ENCODE measurements around the gene PRKCE. TPM values are rescaled to one million over a fixed set of nuclear protein-coding genes. Genes with fewer than 3 reads are reported as not detected.

The PRKCE gene
- total and polyA plus RNA-seq, 2 of the 8 experiments (the other 6 are each of a cell fraction or from before 2014, with no cell fraction given): 0.54 to 2.1 TPM

DNA sequence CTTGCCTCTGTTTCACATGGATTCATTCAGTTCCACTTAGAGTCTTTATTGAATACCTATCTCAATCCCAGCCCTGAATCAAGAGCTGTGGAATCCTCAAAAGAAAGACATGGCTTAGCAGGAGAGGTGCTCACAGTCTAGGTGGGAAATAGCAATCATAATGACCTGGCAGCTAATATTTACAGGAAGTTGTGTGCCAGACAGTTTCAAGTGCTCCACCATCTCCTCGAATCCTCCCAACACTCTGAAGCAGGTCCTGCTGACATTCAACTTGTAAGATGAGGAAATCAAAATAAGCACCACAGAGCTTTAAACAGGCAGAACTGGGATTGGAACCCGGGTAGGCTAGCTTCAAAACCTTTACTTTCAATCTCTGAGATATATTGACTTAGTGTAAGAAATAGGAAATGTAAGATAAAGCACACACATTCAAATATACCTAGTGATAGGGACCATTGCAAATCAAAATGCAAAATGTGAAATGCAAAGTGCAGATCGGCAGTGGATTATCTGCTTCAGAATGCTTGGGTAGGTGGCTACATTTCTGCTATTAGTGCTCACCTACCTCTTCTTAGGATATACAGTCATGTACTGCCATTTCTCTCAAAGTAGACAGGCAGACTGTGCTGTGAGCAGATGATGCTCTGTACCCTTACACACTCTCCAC, 182.0 kb downstream of the PRKCE start:
- Histone ChIP-seq H4K20me1 (replicated peaks in 1 of 2; ENCODE audit: control insufficient read depth in 1 of 2, insufficient read depth in 2 of 2, low read length in 2 of 2) (no peaks in the 10 kb centered on the region), H3K27ac (ENCODE audit: low read depth, low read length) (no peak overlapping the region), H3K4me3 (ENCODE audit: extremely low read depth in 1 of 4, insufficient read depth in 2 of 4, low read depth in 3 of 4, low read length in 4 of 4) (no peak overlapping the region), H3K27me3 (replicated peaks in 1 of 4; ENCODE audit: control insufficient read depth in 3 of 4, extremely low read depth in 1 of 4, insufficient read depth in 3 of 4, low read length in 3 of 4) (no peaks in the 10 kb centered on the region), H3K79me1 (ENCODE audit: low read depth, low read length) (no peaks in the 10 kb centered on the region), H4K91ac (replicated peaks; ENCODE audit: insufficient read length, low read length) (no peak overlapping the region), H2AK5ac (ENCODE audit: low read depth, low read length) (no peak overlapping the region), H3K36me3 (ENCODE audit: control insufficient read depth in 2 of 4, insufficient read depth in 4 of 4, low read length in 3 of 4) (no peaks in the 10 kb centered on the region), H3K4ac (replicated peaks; ENCODE audit: insufficient read length, low read depth, low read length) (no peak overlapping the region), H2BK15ac (ENCODE audit: low read length) (no peak overlapping the region), H2BK5ac (ENCODE audit: low read depth, low read length) (no peak overlapping the region), H2BK20ac (ENCODE audit: low read length) (no peak overlapping the region), H4K8ac (ENCODE audit: extremely low read depth, insufficient read depth, low read length) (no peak overlapping the region), H4K5ac (ENCODE audit: insufficient read length, low read depth, low read length) (no peak overlapping the region), H3K56ac (replicated peaks; ENCODE audit: insufficient read length, low read depth, low read length) (no peak overlapping the region), H3K4me2 (ENCODE audit: insufficient read depth in 1 of 2, low read depth in 2 of 2, low read length in 2 of 2) (no peak overlapping the region), H3K14ac (ENCODE audit: insufficient read length) (no peak overlapping the region), H2BK12ac (ENCODE audit: low read depth, low read length) (no peak overlapping the region), H3K23ac (ENCODE audit: insufficient read length) (no peak overlapping the region), H3K18ac (ENCODE audit: extremely low read depth, low read length) (no peak overlapping the region), H3K23me2 (ENCODE audit: low read depth, low read length) (no peaks in the 10 kb centered on the region), H3K9ac (replicated peaks in 1 of 4; ENCODE audit: extremely low read depth in 1 of 4, low read depth in 3 of 4, low read length in 3 of 4) (no peak overlapping the region), H2BK120ac (replicated peaks; ENCODE audit: low read depth, low read length) (no peak overlapping the region), H3K9me3 (ENCODE audit: insufficient read depth in 2 of 2, low read depth in 1 of 2, low read length in 1 of 2) (peaks cover 0 to 11% of the 10 kb centered on the region in 2 experiments; a peak in 2 of 4 replicates), H2AFZ (ENCODE audit: low read length) (peak overlapping the region; percentile 8; the same call in 1 of the 2 replicates), H3K4me1 (replicated peaks in 1 of 4; ENCODE audit: control insufficient read depth in 3 of 4, insufficient read depth in 4 of 4, low read length in 3 of 4) (peaks cover 3 to 7% (median 4%) of the 10 kb centered on the region in 4 experiments; a peak in 5 of 7 replicates), H3K79me2 (ENCODE audit: control insufficient read depth in 1 of 2, insufficient read depth in 2 of 2, low read length in 2 of 2) (no peaks in the 10 kb centered on the region)
- DNase-seq (ENCODE audit: low read depth in 1 of 2, low spot score in 2 of 2): no peak
- ChIA-PET POLR2A (ENCODE audit: partially characterized antibody) (interaction anchor here (0.5 kb wide), 1 partner anchor 765 kb away, joined by 3 read pairs; no protein-coding TSS in a partner anchor), CTCF (ENCODE audit: partially characterized antibody) (interaction anchor here (0.8 to 1.9 kb wide), 5 partner anchors 10 to 72 kb away, joined by 3 to 7 read pairs (median 4); no protein-coding TSS in a partner anchor)
- FAIRE-seq: no peak
- WGBS, 2 experiments (ENCODE audit: extremely low coverage in 1 of 2, insufficient coverage in 1 of 2, insufficient read length in 1 of 2, insufficient replicate concordance in 2 of 2, low coverage in 1 of 2, low lambda C conversion rate in 2 of 2, missing lambda C conversion rate in 1 of 2): 84% methylated on average over 3 of the region's 3 CpGs; no CpG with 5 or more reads in 1 of the 2 experiments
